Measurements from ENCODE around the gene PLVAP. TPM values are rescaled to one million over a fixed set of nuclear protein-coding genes. Genes with fewer than 3 reads are reported as not detected.

PLVAP gene
- total RNA-seq, 1 donor from 2014 or later, result 36.9 TPM

GRCh38 chr19:17404621-17405249 is 27.6 kb upstream of the PLVAP start:
- no peaks in the 10 kb centered on the region for H3K36me3 ChIP-seq
- H3K27me3 ChIP-seq (ENCODE audit: low read depth), result peaks cover 27% of the 10 kb centered on the region
- intact Hi-C loops (cut with micrococcal nuclease), result no loop called here
- peaks cover 28% of the 10 kb centered on the region for H3K4me1 ChIP-seq
- H3K9me3 ChIP-seq (replicated peaks), result no peaks in the 10 kb centered on the region
- no peak for TF ChIP-seq CTCF (IDR thresholded peaks at IDR 0.05; ENCODE audit: borderline replicate concordance)
- peak overlapping the region; percentile 71 for H3K4me3 ChIP-seq
- DNase-seq, result no peak
- H3K27ac ChIP-seq (replicated peaks), result peak overlapping the region; percentile 89

- Histone ChIP-seq H3K4me1 (peaks cover 28% of the 10 kb centered on the region), H3K36me3 (no peaks in the 10 kb centered on the region), H3K27me3 (ENCODE audit: low read depth) (peaks cover 27% of the 10 kb centered on the region), H3K4me3 (peak overlapping the region; percentile 71), H3K9me3 (replicated peaks) (no peaks in the 10 kb centered on the region), H3K27ac (replicated peaks) (peak overlapping the region; percentile 89)
- intact Hi-C loops (cut with micrococcal nuclease), result no loop called here
- no peak for TF ChIP-seq CTCF (IDR thresholded peaks at IDR 0.05; ENCODE audit: borderline replicate concordance)
- no peak for DNase-seq
Measured at GRCh38 chr19:17404015-17404414, 26.9 kb upstream of the PLVAP start.

GRCh38 chr19:17402982-17403855 is 26.1 kb upstream of the PLVAP start:
- H3K36me3 ChIP-seq, result no peaks in the 10 kb centered on the region
- TF ChIP-seq CTCF (IDR thresholded peaks at IDR 0.05; ENCODE audit: borderline replicate concordance), result no peak
- peak overlapping the region; percentile 71 for H3K4me3 ChIP-seq
- intact Hi-C loops (cut with micrococcal nuclease), result no loop called here
- H3K27ac ChIP-seq (replicated peaks), result peak overlapping the region; percentile 89
- DNase-seq, result no peak
- peaks cover 27% of the 10 kb centered on the region for H3K27me3 ChIP-seq (ENCODE audit: low read depth)
- no peaks in the 10 kb centered on the region for H3K9me3 ChIP-seq (replicated peaks)
- H3K4me1 ChIP-seq, result peaks cover 28% of the 10 kb centered on the region

- no peaks in the 10 kb centered on the region for H3K9me3 ChIP-seq (replicated peaks)
- peaks cover 25% of the 10 kb centered on the region for H3K4me1 ChIP-seq
- no peak for TF ChIP-seq CTCF (IDR thresholded peaks at IDR 0.05; ENCODE audit: borderline replicate concordance)
- DNase-seq, result no peak
- no peak overlapping the region for H3K4me3 ChIP-seq
- H3K27me3 ChIP-seq (ENCODE audit: low read depth), result peaks cover 27% of the 10 kb centered on the region
- H3K27ac ChIP-seq (replicated peaks), result peak overlapping the region; percentile 23
- intact Hi-C loops (cut with micrococcal nuclease), result no loop called here
- H3K36me3 ChIP-seq, result no peaks in the 10 kb centered on the region
Measured at GRCh38 chr19:17401628-17402027, 24.5 kb upstream of the PLVAP start.

GRCh38 chr19:17398902-17399527 is 21.9 kb upstream of the PLVAP start:
- peaks cover 22% of the 10 kb centered on the region for H3K4me1 ChIP-seq
- intact Hi-C loops (cut with micrococcal nuclease), result no loop called here
- no peak overlapping the region for H3K4me3 ChIP-seq
- no peaks in the 10 kb centered on the region for H3K9me3 ChIP-seq (replicated peaks)
- peaks cover 40% of the 10 kb centered on the region for H3K27me3 ChIP-seq (ENCODE audit: low read depth)
- H3K36me3 ChIP-seq, result no peaks in the 10 kb centered on the region
- no peak for TF ChIP-seq CTCF (IDR thresholded peaks at IDR 0.05; ENCODE audit: borderline replicate concordance)
- no peak for DNase-seq
- no peak overlapping the region for H3K27ac ChIP-seq (replicated peaks)
